ENCODE results near the gene RNF111. TPM values are rescaled to one million over a fixed set of nuclear protein-coding genes. Genes with fewer than 3 reads are reported as not detected.

Gene RNF111
- total RNA-seq, 1 experiment from 2014 or later, result 22.4 TPM

DNA sequence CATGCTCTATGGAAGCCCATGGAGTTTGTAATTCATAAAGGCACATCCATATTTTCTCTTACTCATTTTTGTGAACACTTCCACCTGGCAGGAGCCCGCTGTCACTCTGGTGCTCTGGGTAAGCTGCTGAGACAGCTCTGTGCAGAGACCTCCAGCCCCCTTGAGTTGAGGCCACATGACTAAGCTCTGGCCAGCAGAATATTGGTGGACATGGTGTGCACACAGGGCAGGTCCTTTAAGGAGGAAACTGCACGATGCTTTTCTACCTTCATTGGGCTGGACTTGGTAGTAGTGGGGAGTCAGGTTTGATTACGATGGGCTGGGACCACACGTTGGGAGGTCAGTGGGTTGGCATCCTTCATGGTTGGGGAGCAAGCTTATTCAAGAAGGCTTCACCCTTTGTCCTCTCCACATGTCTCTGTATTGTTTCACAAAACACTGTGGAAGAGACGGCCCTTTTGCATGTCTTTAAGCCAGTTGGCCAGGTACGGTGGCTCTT is 146.5 kb downstream of the RNF111 start:
- H3K36me3 Mint-ChIP-seq, result peaks cover 90% of the 10 kb centered on the region

DNA sequence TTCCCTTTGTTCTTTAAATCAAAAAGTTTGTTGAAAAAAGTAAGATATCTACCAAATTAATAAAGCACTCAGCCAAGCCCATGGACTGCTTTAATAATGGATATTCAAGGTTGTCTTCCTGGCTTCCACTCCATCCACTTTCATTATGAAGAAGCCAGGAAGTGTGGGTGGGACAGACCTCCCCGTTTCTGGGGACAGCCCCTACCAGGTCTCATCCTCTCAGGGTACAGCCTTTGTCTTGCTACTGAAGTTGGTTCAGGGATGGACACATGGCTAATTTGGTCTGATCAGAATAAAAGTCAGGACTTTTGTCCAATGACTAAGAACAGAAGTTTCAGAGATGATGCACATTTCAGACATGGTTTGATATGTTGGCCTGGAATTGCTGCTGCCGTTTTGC is 150.1 kb downstream of the RNF111 start:
- ChIA-PET POLR2A (no interaction called here), CTCF (interaction anchor here (1.0 to 1.5 kb wide), 9 partner anchors 10 to 391 kb away, joined by 3 to 8 read pairs (median 3); partner anchors contain the start of gene MINDY2)
- no peaks in the 10 kb centered on the region for H3K9me3 Mint-ChIP-seq
- peaks cover 5% of the 10 kb centered on the region for H3K4me1 Mint-ChIP-seq
- H3K4me3 Mint-ChIP-seq, result no peak overlapping the region
- no peak for ATAC-seq
- H3K27ac Mint-ChIP-seq, result peak overlapping the region; percentile 7; the same call in 1 of the 2 replicates
- H3K27me3 Mint-ChIP-seq (ENCODE audit: low read depth), result no peaks in the 10 kb centered on the region
- no peak for DNase-seq (ENCODE audit: low spot score)
- TF ChIP-seq, protein P1, sequence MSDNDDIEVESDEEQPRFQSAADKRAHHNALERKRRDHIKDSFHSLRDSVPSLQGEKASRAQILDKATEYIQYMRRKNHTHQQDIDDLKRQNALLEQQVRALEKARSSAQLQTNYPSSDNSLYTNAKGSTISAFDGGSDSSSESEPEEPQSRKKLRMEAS (CRISPR knock-in tag; IDR thresholded peaks at IDR 0.05), result no peak
- TF ChIP-seq NR2C2 (CRISPR knock-in tag; IDR thresholded peaks at IDR 0.05), result no peak
- TF ChIP-seq GTF2I (CRISPR knock-in tag; conservative IDR thresholded peaks at IDR 0.05), result no peak
- TF ChIP-seq, protein P2, sequence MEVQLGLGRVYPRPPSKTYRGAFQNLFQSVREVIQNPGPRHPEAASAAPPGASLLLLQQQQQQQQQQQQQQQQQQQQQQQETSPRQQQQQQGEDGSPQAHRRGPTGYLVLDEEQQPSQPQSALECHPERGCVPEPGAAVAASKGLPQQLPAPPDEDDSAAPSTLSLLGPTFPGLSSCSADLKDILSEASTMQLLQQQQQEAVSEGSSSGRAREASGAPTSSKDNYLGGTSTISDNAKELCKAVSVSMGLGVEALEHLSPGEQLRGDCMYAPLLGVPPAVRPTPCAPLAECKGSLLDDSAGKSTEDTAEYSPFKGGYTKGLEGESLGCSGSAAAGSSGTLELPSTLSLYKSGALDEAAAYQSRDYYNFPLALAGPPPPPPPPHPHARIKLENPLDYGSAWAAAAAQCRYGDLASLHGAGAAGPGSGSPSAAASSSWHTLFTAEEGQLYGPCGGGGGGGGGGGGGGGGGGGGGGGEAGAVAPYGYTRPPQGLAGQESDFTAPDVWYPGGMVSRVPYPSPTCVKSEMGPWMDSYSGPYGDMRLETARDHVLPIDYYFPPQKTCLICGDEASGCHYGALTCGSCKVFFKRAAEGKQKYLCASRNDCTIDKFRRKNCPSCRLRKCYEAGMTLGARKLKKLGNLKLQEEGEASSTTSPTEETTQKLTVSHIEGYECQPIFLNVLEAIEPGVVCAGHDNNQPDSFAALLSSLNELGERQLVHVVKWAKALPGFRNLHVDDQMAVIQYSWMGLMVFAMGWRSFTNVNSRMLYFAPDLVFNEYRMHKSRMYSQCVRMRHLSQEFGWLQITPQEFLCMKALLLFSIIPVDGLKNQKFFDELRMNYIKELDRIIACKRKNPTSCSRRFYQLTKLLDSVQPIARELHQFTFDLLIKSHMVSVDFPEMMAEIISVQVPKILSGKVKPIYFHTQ (CRISPR knock-in tag; IDR thresholded peaks at IDR 0.05), result no peak
- TF ChIP-seq, protein P3, sequence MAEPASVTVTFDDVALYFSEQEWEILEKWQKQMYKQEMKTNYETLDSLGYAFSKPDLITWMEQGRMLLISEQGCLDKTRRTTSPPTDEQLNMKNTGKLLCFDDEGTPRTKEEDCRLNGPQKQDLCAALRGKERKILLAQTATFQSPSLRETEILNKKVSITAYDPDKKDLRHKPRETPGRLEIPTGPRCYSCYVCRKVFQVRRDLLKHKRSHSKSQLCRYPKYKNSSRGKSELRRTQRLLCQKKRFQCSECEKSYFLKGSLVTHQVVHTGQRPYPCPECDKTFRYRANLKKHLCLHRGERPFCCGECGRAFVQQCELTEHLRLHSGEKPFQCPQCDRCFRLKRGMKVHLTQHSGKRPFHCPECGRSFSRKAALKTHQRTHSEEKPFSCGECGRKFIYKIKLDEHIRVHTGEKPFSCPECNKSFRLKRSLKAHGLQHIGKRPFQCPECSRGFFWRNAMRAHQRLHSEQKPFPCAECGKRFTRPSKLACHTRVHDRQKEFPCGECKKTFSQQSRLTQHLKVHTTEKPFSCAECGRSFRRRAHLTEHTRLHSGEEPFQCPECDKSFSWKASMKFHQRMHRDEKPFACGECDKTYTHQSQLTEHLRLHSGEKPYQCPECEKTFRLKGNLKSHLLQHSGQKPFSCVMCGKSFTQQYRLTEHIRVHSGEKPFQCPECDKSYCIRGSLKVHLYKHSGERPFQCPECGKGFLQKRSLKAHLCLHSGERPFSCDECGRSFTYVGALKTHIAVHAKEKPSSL (CRISPR knock-in tag; conservative IDR thresholded peaks at IDR 0.05), result no peak
- TF ChIP-seq, protein P4, sequence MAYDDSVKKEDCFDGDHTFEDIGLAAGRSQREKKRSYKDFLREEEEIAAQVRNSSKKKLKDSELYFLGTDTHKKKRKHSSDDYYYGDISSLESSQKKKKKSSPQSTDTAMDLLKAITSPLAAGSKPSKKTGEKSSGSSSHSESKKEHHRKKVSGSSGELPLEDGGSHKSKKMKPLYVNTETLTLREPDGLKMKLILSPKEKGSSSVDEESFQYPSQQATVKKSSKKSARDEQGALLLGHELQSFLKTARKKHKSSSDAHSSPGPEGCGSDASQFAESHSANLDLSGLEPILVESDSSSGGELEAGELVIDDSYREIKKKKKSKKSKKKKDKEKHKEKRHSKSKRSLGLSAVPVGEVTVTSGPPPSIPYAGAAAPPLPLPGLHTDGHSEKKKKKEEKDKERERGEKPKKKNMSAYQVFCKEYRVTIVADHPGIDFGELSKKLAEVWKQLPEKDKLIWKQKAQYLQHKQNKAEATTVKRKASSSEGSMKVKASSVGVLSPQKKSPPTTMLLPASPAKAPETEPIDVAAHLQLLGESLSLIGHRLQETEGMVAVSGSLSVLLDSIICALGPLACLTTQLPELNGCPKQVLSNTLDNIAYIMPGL (CRISPR knock-in tag; IDR thresholded peaks at IDR 0.05), result no peak
- TF ChIP-seq, protein P5, sequence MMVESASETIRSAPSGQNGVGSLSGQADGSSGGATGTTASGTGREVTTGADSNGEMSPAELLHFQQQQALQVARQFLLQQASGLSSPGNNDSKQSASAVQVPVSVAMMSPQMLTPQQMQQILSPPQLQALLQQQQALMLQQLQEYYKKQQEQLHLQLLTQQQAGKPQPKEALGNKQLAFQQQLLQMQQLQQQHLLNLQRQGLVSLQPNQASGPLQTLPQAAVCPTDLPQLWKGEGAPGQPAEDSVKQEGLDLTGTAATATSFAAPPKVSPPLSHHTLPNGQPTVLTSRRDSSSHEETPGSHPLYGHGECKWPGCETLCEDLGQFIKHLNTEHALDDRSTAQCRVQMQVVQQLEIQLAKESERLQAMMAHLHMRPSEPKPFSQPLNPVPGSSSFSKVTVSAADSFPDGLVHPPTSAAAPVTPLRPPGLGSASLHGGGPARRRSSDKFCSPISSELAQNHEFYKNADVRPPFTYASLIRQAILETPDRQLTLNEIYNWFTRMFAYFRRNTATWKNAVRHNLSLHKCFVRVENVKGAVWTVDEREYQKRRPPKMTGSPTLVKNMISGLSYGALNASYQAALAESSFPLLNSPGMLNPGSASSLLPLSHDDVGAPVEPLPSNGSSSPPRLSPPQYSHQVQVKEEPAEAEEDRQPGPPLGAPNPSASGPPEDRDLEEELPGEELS (CRISPR knock-in tag; IDR thresholded peaks at IDR 0.05), result no peak
- TF ChIP-seq, protein P6, sequence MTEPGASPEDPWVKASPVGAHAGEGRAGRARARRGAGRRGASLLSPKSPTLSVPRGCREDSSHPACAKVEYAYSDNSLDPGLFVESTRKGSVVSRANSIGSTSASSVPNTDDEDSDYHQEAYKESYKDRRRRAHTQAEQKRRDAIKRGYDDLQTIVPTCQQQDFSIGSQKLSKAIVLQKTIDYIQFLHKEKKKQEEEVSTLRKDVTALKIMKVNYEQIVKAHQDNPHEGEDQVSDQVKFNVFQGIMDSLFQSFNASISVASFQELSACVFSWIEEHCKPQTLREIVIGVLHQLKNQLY (CRISPR knock-in tag; IDR thresholded peaks at IDR 0.05), result no peak
- H3K36me3 Mint-ChIP-seq, result peaks cover 71% of the 10 kb centered on the region

More for the DNA sequence above, 146.5 kb downstream of the RNF111 start:
- DNase-seq (ENCODE audit: low spot score) (no peak), ATAC-seq (no peak)
- Mint-ChIP-seq H3K27me3 (ENCODE audit: low read depth) (no peaks in the 10 kb centered on the region), H3K9me3 (peaks cover 15% of the 10 kb centered on the region), H3K27ac (no peak overlapping the region), H3K4me3 (no peak overlapping the region), H3K4me1 (peaks cover 5% of the 10 kb centered on the region)
- no peak for TF ChIP-seq ZNF138 (CRISPR knock-in tag; conservative IDR thresholded peaks at IDR 0.05)
- TF ChIP-seq ETV6 (CRISPR knock-in tag; IDR thresholded peaks at IDR 0.05), result no peak
- TF ChIP-seq, protein P7, sequence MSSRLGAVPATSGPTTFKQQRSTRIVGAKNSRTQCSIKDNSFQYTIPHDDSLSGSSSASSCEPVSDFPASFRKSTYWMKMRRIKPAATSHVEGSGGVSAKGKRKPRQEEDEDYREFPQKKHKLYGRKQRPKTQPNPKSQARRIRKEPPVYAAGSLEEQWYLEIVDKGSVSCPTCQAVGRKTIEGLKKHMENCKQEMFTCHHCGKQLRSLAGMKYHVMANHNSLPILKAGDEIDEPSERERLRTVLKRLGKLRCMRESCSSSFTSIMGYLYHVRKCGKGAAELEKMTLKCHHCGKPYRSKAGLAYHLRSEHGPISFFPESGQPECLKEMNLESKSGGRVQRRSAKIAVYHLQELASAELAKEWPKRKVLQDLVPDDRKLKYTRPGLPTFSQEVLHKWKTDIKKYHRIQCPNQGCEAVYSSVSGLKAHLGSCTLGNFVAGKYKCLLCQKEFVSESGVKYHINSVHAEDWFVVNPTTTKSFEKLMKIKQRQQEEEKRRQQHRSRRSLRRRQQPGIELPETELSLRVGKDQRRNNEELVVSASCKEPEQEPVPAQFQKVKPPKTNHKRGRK (CRISPR knock-in tag; IDR thresholded peaks at IDR 0.05; ENCODE audit: borderline replicate concordance), result no peak
- TF ChIP-seq, protein P8, sequence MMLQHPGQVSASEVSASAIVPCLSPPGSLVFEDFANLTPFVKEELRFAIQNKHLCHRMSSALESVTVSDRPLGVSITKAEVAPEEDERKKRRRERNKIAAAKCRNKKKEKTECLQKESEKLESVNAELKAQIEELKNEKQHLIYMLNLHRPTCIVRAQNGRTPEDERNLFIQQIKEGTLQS (CRISPR knock-in tag; conservative IDR thresholded peaks at IDR 0.05), result no peak
- no peak for TF ChIP-seq SMAD3 (CRISPR knock-in tag; IDR thresholded peaks at IDR 0.05; ENCODE audit: borderline replicate concordance)
- TF ChIP-seq SOX15 (CRISPR knock-in tag; IDR thresholded peaks at IDR 0.05), result no peak
- TF ChIP-seq, protein P9, sequence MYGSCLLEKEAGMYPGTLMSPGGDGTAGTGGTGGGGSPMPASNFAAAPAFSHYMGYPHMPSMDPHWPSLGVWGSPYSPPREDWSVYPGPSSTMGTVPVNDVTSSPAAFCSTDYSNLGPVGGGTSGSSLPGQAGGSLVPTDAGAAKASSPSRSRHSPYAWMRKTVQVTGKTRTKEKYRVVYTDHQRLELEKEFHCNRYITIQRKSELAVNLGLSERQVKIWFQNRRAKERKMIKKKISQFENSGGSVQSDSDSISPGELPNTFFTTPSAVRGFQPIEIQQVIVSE (CRISPR knock-in tag; IDR thresholded peaks at IDR 0.05; ENCODE audit: borderline replicate concordance), result no peak
- TF ChIP-seq, protein P10, sequence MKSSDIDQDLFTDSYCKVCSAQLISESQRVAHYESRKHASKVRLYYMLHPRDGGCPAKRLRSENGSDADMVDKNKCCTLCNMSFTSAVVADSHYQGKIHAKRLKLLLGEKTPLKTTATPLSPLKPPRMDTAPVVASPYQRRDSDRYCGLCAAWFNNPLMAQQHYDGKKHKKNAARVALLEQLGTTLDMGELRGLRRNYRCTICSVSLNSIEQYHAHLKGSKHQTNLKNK (CRISPR knock-in tag; IDR thresholded peaks at IDR 0.05), result no peak
- TF ChIP-seq, protein P4 (CRISPR knock-in tag; IDR thresholded peaks at IDR 0.05), result no peak
- no peak for TF ChIP-seq GABPB1 (CRISPR knock-in tag; IDR thresholded peaks at IDR 0.05)
- TF ChIP-seq MXD4 (CRISPR knock-in tag; IDR thresholded peaks at IDR 0.05; ENCODE audit: borderline replicate concordance), result no peak
- POLR2A ChIA-PET, result no interaction called here
- CTCF ChIA-PET, result no interaction called here

Data from WTC11 (cell line).